SK-N-SH (cell line): Measurements from ENCODE around the gene HSDL1.

Source experiments
- ELF1 ChIP-seq: IDR thresholded peaks from 2 replicates; pipeline ENCODE4 v1.4.0; 2012
- EZH2phosphoT487 ChIP-seq: fragments of 200-600 bp; sonication (generic); IDR thresholded peaks from 2 replicates; pipeline ENCODE4 v1.6.1; 2017; ENCODE audit warnings: low read depth, mixed run types, mild to moderate bottlenecking, antibody characterized with exemption, moderate library complexity, borderline replicate concordance
- GATA2 ChIP-seq: sonication (generic); formaldehyde crosslinking; IDR thresholded peaks from 2 replicates; pipeline ENCODE4 v1.5.0; 2020; ENCODE audit warnings: mild to moderate bottlenecking, missing genetic modification reagents
- MXI1 ChIP-seq: IDR thresholded peaks from 2 replicates; pipeline ENCODE4 v1.6.1; 2012; ENCODE audit warnings: mild to moderate bottlenecking, low read depth, low read length, improper control_type of control experiment
- POLR2AphosphoS5 ChIP-seq: IDR thresholded peaks from 2 replicates; pipeline ENCODE4 v1.6.1; 2012; ENCODE audit warnings: low read depth, low read length
- REST ChIP-seq: IDR thresholded peaks from 2 replicates; pipeline ENCODE4 v1.6.1; 2012; ENCODE audit warnings: mild to moderate bottlenecking, low read depth, low read length, moderate library complexity
- RXRA ChIP-seq: IDR thresholded peaks from 2 replicates; pipeline ENCODE4 v1.4.0; 2012; ENCODE audit warnings: low read depth, mild to moderate bottlenecking, borderline replicate concordance
- USF2 ChIP-seq: fragments of 150-350 bp; IDR thresholded peaks from 2 replicates; pipeline ENCODE4 v1.6.1; 2017; ENCODE audit warnings: antibody characterized with exemption, low read length, low read depth, borderline replicate concordance
- YY1 ChIP-seq: IDR thresholded peaks from 2 replicates; pipeline ENCODE4 v1.4.0; 2012; ENCODE audit warnings: low read depth, mild to moderate bottlenecking
- ZBTB33 ChIP-seq: IDR thresholded peaks from 2 replicates; pipeline ENCODE4 v1.4.0; 2012; ENCODE audit warnings: low read depth, borderline replicate concordance
- TF ChIP-seq, protein P1 (sequence below): fragments of 200-600 bp; sonication (generic); IDR thresholded peaks from 2 replicates; pipeline ENCODE4 v1.6.1; 2017; ENCODE audit warnings: antibody characterized with exemption, mild to moderate bottlenecking, moderate library complexity

- no peak for TF ChIP-seq GATA2
- TF ChIP-seq, protein P1, sequence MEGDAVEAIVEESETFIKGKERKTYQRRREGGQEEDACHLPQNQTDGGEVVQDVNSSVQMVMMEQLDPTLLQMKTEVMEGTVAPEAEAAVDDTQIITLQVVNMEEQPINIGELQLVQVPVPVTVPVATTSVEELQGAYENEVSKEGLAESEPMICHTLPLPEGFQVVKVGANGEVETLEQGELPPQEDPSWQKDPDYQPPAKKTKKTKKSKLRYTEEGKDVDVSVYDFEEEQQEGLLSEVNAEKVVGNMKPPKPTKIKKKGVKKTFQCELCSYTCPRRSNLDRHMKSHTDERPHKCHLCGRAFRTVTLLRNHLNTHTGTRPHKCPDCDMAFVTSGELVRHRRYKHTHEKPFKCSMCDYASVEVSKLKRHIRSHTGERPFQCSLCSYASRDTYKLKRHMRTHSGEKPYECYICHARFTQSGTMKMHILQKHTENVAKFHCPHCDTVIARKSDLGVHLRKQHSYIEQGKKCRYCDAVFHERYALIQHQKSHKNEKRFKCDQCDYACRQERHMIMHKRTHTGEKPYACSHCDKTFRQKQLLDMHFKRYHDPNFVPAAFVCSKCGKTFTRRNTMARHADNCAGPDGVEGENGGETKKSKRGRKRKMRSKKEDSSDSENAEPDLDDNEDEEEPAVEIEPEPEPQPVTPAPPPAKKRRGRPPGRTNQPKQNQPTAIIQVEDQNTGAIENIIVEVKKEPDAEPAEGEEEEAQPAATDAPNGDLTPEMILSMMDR: peak; percentile 78
- no peak for TF ChIP-seq POLR2AphosphoS5
- no peak for TF ChIP-seq USF2
- TF ChIP-seq RXRA: no peak
- no peak for TF ChIP-seq ELF1
- no peak for TF ChIP-seq ZBTB33
- peak; percentile 95 for TF ChIP-seq MXI1
- TF ChIP-seq REST: no peak
- TF ChIP-seq YY1: no peak
- TF ChIP-seq EZH2phosphoT487: no peak
Observed at GRCh38 chr16:84175350-84176081, 30.5 kb upstream of the HSDL1 start.
